HG03196 (cell line): ENCODE data around the gene ZNF70.

Experiments
- ATAC-seq: cut with Tn5 transposase; IDR thresholded peaks from one replicate; pipeline ENCODE4 v1.9.1; 2021; ENCODE audit not compliant: unreplicated experiment

ZNF70 gene

GRCh38 chr22:23695571-23696325, 55.2 kb downstream of the ZNF70 start:
- no peak for ATAC-seq

GRCh38 chr22:23695141-23695540, 55.8 kb downstream of the ZNF70 start:
- ATAC-seq, result no peak

- no peak for ATAC-seq
Observed at GRCh38 chr22:23693979-23694680, 56.8 kb downstream of the ZNF70 start.

GRCh38 chr22:23692598-23693291, 58.2 kb downstream of the ZNF70 start:
- ATAC-seq, result no peak

- no peak for ATAC-seq
Observed at GRCh38 chr22:23691748-23692423, 59.0 kb downstream of the ZNF70 start.

- no peak for ATAC-seq
Observed at GRCh38 chr22:23690713-23691112, 60.2 kb downstream of the ZNF70 start, which contains the start of gene RGL4. Gene RGL4, plus strand, starts transcription at chr22:23691013. Its CDS starts 1,018 bp downstream, at chr22:23692031.

- no peak for ATAC-seq
Observed at GRCh38 chr22:23689414-23689813, 61.5 kb downstream of the ZNF70 start.
